Stimulated activated CD8-positive, alpha-beta memory T cell treated with anti-CD3 and anti-CD28 coated beads, Interleukin-4, amount 100 ng/mL, for 4 hours (primary cell): ENCODE results near the gene HDAC7.

ENCODE experiments used
- DNase-seq, 2 donors: peaks; one replicate each; pipeline ENCODE4 v3.0.0-alpha.2; 2020; ENCODE audit warnings: low read depth in 2 of 2, low spot score in 1 of 2

The HDAC7 gene

DNA sequence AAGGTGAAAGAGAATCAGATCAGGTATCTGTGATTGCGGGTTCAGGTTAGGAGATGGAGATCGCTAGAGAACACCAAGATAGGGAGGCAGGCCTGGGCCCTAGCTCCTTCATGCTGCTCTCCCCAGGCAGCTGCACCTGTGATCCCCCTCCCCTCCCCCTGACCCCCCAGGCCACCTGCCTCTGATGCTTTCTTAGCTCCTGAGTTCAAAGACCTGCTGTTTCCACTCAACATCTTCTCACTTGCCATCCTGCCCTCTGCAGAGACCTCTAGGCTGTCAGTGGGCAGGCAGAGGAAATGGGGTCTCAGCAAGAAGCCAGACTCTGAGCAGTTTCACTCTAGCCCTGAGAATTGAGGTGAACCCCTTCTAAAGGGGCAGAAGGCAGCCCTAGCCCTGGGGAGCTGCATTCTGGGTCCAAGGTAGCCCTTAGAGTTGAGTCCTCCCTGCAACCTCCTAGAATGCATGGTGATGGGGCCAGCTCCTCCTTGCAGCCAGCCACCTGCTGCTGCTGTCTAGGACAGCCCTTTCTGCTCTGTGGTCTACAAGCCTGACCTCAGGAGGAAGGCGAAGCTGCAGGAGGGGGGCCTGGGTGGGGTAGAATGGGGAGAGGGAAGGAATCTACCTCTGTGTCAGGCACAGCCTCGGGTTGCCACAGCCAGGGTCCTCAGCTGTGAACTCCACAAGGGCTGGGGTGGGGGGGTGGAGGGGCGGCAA lies 53.0 kb downstream of the HDAC7 start:
- DNase-seq: no peak

DNA sequence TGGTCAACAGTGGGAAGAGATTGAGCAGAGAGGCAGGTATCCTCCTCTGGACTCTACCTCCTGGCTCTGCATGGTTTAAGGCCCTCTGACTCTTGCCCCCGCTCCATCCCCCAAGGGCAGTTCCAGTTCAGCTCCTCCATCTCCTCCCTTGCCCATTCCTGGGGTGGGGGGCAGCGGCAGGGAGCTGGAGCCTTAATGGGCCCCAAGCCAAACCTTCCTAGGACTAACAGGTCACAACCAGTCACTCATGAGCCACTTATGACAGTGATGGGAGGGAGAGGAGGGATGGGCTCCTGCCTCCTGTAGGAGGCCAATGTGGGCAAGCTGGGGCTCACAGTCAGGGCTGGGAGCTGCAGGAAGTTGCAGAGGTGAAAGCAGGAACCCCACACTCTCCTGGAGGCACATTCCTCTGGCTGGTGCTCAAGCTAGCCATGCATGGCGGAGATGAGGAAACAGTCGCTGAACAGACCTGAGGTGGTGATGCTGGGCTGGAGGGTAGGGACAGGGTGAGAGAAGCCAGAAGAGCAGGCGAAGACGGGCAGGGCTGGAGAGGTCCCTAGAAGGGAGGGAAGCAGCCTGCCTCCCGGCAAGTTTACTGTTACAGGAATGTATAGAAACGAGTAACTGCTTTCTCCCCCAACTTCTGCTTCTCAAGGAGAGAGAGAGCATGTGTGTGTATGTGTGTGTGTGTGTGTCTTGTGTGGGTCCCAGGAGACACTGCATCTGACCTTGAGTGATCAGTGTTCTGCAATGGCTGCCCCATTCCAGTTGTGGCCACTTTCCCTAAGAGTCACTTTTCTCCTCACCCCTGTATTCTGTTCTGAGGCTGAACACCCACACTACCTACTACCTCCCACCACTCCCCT lies 56.0 kb downstream of the HDAC7 start:
- no peak for DNase-seq

DNA sequence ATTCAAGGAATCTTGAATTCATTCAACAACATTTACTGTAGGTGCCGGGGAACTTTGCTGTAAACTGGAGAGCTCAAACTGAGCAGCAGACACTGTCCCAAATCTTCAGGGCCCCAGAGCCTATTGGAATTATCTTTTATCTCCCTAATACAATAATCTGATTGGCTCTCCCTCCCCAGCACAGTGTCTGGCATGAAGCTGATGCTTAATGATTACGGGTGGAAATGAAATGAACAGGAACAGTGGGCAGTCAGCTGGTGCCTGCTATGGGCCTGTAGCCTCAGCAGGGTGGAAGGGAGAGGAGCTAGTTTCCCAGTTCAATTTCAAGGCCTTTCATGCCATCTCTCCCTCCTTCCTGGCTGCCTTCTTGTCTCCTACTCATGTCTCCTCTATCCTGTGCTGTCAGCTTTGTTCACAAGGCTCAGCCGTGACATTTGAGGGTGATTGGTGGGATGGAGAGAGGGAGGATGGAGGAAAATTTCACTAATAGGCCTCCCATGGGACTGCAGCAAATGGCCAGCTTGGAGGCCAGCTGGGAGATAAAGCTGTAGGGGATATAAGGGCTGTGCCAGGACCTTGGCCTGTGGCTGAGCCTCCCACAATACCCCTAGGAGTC lies 56.7 kb downstream of the HDAC7 start:
- no peak for DNase-seq

DNA sequence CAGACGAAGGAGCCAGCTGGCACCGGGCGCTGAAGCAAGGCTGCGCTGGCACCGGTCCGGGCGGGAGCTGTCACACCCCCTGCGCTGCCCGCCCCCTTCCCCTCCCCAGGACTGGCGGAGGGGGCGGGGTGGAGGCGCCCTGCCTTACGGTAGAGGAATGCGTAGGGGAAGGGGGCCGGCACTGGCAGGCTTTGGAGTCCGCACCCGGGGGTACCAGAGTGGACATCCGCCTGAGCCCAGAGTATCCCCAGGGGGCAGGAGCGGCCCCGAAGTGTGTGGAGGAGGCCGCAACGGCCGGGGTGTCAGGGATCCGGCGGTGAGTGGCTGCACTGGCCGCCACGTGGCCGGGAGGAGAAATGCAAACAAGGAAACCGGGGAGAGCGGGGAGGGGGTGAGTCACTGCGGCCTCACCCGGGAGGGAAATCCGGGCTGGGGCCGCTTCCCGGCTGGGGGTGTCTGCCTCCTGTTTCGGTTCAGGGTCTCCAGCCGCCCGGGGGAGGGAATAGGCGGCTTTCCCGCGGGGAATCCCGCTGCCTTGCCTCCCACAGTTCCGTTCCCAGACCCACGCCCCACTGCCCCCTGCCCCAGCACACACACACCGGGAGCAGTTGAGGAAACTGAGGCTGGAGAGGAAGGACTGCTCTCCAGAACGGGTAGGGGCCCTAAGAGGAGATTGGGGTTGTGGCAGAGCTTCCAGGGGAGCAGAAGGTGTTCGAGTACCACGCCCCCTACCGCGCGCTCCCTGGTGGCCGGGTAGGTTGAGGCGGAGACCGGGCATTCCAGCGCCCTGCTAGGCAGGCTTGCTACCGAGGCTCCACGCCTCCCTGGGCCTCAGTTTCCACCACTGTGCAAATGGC lies 60.6 kb downstream of the HDAC7 start, which contains the start of gene RAPGEF3:
RAPGEF3 (minus strand) TSS at position 47 of the 857 bp plus-strand sequence. CDS start 324 bp downstream, outside the sequence.
- peak; percentile 40 to 45 for DNase-seq

DNA sequence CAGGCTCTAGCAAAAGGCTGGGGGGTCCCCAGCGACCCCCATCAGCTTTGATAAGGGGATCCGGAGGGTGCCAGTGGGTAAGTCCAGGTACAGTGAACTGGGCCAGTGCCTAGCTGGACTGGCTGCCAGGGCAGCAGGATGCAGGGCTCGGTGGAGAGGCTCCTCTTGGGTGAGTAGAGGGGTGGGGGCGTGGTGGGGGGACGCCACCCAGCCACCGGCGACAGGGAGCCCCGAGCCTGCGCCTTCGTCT lies 61.2 kb downstream of the HDAC7 start:
- DNase-seq: no peak

DNA sequence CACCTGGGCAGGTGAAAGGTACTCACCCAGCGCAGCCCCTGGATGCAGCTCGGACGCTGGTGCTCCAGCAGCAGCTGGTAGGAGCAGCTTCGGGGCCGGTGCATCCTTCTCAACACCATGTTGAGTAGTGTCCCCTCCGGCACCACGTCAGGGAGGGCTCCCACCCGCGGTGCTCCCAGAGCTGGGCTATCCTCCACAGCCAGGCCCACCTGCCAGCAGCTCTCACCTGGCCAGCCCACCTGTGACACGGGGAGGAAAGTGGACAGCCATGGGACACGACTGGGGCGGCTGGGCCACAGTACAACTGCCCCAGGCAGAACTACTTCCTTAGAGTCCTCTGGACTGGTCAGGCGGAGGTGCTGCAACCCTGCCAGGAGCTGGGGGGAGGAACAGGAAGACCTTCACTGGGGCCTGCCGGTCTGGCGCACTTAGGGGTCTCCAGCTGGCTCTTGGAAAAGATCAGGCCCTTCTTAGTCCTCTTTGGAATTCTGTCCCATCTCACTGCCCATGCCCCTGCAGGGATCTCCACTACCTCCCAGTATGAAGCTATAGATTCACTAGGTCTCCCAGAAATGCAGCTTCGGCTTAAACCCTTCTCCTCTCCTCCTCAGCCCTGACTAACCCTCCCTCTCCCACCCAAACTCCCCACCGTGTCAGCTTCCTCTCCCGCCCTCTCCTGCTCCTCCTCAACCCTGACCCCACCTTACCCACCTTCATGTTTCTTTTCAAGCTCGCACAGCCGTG lies 61.7 kb downstream of the HDAC7 start:
- no peak for DNase-seq

DNA sequence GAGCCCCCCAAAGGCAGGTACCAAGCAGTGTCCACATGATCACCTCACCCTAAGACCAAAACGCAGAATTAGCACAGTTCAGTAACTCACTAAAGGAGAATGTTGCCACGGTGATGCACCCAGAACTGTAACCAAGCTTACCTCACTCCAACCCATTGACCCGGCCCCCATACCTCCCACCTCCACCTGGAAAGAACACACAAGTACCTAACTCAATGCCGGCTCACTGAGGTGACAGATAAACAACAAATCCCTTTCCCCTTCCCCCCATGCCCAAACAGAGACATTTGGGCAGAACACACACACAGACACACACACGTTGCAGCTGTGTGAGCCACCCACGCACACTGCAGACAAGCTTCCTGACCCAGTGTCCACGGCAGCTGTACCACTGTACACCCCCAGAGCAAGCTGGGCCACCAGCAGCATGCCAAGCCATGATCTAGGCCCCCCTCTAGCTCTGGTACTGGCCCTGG lies 62.3 kb downstream of the HDAC7 start:
- DNase-seq: no peak

DNA sequence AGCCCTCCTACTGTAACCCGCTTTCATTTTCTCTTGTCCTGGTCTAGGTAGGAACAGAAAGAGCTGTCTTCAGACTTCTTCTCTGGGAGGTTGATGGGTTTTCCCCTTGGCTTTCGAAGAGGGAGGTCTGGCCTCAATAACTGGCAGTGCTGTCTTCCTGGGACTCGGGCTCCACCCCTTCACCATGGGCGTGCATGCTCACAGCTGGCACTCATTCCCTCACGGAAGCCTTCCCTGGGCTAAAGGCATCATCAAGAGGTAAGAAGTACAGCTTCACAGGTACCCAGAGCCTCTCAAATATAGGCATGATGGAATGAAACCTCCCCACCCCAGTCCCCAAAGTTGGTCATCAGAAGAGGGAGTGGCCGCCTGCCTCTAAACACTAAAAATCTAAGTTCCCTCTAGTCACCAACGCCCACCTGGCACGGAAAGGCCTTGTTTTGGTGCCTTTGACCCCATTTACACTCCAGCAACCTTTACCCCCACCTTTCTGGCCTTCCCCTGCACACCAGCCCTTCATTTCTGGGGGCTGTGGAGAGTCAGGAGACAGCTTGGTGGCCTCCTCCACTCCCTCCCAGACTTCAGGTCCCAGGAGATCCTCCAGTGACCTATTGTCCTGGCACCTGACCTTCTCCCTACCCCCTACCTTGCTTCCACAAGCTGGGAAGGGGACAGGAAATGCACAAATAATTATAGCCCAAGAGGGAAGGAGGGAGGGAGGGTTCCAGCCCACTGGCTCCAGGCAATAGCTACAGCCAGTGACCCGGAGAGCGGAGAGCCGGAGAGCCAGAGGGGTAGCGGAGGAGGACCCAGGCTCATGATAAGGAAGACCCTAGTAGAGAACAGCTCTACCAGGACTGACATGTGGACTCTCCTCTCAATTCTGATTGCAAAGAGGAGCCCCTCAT lies 63.8 kb downstream of the HDAC7 start:
- DNase-seq: no peak

DNA sequence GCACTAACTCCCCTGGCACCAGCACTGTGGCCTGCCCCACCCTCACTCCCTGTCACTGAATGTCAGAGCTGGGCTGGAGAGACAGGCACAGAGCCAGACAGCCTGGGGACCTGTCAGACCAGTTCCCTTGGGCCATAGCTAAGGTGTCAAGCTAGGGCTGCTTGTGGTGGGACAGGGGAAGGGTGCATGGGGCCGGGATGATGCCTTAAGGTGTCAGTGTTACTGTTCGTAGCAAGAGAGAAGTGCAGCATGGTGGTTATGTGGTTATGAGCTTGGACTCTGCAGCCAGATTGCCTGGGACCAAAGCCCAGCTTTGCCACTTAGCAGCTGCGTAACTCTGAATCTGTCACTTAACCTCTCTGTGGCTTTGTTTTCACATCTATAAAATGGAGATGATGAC lies 64.8 kb downstream of the HDAC7 start:
- DNase-seq: no peak

DNA sequence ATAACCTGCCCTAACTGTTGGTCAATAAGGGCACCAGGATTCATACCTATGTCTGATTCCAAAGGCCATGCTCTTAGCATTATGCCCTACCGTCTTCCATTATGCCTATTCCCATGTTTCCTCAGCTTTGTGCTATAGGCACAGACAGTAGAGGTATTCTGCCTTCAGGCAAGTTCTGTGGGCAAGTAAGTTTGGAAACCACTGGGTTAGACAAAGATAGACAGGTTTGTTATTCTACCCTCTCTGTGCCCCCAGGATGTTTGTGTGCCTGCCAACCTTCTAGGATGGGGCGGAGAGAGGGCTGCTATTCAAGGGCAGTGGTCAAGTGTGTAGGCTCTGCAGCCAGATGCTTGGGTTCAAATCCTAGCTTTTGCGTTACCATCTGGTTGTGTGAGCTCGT lies 65.6 kb downstream of the HDAC7 start:
- no peak for DNase-seq

DNA sequence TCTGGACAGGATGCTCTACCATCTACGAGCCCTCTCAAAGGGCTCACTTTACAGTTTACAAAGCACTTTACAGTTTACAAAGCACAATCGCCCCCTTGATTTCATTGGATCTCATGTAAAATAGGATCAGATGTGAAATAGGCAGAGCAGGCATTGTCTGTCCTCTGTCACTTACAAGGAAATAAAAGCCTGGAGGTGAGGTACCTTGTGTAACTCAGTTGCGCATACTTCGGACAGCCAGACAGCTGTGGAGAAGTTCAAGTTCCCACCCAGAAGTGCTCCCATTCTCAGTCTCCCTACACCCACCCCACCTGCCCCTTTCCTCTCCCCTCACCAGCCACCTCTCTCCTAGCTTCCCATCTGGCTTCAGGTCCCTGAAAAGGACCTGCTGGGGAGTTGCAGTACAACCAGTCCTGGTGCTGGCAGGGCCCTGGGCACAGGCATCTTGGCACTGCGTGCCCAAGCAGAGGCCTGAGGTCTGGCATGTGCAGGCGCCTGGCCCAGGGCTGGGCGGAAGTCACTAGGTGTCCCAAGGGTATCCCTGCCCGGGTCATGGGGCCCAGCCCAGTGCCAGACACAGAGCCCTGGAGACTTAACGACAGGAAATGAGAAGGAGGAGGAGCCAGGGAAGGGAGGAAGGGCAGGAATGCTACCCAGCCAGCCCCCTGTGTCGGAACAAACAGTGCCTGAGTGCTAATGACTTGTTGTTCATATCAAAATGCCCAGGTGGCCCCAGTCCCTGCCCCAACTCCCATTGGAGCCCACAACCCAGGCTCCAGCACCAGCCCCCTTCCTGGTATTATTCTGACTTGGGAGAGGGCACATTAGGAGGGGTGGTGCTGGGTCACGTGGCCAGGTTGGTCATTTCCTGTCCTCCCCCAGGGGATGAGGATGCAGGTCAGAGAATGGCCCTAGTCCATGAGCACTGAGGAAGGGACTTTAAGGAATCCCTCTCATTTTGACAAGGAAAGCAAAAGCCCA lies 66.4 kb downstream of the HDAC7 start:
- DNase-seq: no peak

DNA sequence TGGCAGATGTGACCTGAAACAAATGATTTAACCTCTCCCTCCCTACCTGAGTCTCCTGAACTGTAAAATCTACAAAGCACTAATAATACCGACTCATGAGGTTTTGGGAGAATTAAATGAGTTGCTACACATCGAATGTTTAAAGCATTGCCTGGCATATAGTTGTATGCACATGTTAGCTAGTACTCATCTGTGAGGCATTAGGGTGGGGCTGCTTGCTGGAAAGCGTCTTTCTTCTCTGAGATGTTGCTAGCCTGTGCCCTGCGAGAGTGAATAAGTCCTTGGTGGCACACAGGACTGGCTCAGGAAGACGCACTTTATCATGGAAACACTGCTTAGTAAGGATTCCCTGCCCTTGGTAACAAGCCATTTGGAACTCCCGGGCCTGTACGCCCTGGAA lies 67.2 kb downstream of the HDAC7 start:
- DNase-seq: no peak

DNA sequence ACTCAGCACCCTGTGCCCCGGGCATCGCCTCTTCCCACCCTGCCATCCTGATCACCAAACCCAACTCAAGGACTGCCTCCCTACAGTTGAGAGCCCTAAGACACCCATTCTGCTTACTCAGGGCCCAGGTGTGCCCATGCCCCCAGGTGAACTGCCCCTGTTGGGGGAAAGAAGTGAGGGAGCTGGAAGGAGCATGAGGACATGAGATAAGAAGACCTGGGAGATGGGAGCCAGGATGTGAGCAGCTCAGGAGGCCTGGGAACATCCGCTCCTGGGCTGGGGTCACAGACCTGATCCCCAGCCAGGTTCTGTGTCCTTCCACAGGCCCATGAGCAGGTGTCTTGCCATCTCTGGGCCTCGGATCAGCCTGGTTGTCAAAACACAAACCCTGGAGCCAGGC lies 67.6 kb downstream of the HDAC7 start:
- DNase-seq: no peak

DNA sequence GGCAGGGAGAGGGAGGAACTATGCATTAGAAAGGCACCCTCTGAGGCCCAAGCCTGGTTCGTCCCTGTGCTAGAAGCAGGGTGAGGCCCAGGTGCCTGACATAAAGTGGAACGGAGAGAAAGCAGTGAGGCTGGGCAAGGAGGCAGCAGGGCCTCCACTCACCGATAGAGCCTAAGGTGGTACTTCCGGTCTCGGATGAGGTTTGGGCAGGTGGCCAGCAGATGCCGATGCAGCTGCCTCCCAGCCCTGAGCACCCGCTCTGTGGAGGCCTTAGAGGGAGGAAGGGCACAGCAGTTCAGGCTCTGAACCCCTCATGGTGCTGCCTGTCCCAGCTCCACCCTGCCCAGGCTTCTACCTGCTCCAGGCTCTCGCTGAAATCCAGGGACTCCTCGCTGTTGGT lies 68.1 kb downstream of the HDAC7 start:
- DNase-seq: no peak

DNA sequence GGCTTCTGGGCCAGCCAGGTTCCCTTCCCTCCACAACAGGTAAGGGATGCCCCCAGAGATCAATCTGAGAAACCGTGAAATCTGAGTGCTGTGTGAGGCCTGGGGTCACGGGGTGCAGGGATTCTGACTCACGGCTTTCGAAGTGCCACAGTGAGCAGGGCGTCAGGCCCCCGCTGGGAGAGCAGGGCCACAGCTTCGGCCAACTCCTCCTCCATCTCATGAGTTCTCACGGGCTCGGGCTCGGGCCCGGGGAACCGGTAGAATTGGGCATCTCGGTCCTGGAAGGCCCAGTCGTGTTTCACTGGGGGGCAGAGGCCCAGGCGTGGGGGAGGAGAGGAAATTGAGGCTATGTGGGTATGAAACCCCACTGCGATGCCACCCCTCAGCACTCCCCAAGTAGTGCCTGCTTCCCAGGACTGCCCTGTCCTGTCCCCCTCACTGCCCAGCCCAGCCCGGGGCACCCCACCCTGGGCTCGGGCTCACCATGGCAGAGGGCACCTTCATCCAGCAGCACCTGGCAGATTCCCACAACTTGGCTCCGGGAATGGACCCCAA lies 68.7 kb downstream of the HDAC7 start:
- no peak for DNase-seq

DNA sequence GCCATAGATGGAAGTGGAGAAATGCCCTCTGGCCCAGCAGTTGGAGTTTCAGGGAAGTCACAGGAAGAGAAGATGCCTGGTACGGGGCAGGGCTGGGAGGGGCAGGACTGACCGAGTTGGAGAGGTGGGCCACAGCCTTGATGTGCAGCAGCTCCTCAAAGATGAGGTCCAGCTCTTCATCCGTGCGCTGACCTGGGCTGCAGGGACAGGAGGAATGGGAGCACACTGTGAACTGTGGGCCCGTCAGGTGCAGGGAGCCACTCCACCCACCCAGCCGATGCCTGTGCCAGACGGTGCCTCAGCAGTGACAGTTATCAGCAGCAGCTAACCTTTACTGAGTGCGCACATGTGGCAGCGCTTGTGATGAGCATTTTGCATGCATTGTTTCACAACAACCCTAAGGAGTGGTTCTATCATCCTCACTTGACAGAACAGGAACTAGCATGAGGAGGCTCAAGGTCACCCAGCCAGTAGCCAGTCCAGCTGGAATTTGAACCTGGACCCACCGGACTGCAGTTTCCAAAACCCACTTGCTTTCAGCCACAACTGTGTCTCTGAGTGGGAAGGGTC lies 69.4 kb downstream of the HDAC7 start:
- no peak for DNase-seq

DNA sequence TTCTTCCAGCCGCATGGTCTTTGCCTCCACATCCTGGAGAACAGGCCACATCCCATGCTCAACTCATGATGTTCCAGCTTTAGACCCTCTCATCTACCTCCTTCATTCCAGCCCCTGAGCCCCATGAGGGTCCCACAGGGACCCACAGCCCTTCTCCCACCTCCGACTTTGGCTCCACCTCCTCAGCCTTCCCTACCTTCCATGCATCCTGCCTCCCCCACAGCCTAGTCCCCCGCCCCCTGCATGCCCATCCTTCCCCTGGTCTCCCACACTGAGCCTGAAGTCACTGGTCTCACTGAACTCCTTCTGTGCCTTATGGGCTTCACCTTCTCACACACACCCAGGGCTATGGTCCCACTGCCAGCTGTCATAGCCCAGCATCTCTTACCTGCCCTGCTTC lies 70.8 kb downstream of the HDAC7 start:
- no peak for DNase-seq

DNA sequence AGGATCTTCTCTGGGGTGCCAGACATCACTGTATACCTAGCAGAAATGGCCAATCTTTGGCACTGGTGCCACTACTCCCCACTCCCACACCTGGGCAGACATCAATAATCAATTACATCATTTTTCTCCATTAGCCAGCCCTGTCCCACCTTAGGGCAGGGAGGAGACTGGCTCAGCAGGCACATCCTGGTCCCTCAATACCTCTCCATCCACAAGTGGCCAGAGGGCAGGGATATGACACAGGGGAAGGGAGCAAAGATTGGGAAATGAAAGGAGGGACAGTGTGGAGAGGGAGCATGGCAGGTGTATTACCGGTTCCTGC lies 71.2 kb downstream of the HDAC7 start:
- DNase-seq: no peak
